HG03442 (cell line): ENCODE results near the gene ANKS4B.
"Not testable (repeated sequence)": the region's sequence is repeated elsewhere in the genome, so short reads cannot be mapped to it uniquely, and the experiment has no call there.

ENCODE experiments used
- ATAC-seq: cut with Tn5 transposase; IDR thresholded peaks from one replicate; pipeline ENCODE4 v1.9.1; 2021; ENCODE audit warnings: mild to moderate bottlenecking, moderate library complexity; ENCODE audit not compliant: unreplicated experiment

Gene ANKS4B

GRCh38 chr16:21233521-21234150 lies at the start of gene ANKS4B:
ANKS4B (plus strand) TSS chr16:21233699; CDS start chr16:21233738, 39 bp downstream.
- ATAC-seq = no peak

- ATAC-seq = no peak
These were observed 49.5 kb upstream of the ANKS4B start for GRCh38 chr16:21183995-21184394.

- ATAC-seq = no peak
These were observed 48.7 kb upstream of the ANKS4B start for GRCh38 chr16:21184834-21185233.

- no peak for ATAC-seq
These were observed 47.7 kb upstream of the ANKS4B start for GRCh38 chr16:21185659-21186325.

- ATAC-seq = no peak
These were observed 47.2 kb upstream of the ANKS4B start for GRCh38 chr16:21186326-21186691.

- no peak for ATAC-seq
These were observed 44.2 kb upstream of the ANKS4B start for GRCh38 chr16:21189311-21189710.

- ATAC-seq = no peak
These were observed 43.5 kb upstream of the ANKS4B start for GRCh38 chr16:21190013-21190412.

GRCh38 chr16:21190599-21190998 lies 42.9 kb upstream of the ANKS4B start:
- ATAC-seq = no peak

- no peak for ATAC-seq
These were observed 40.5 kb upstream of the ANKS4B start for GRCh38 chr16:21192991-21193390.

GRCh38 chr16:21194771-21195301 lies 38.7 kb upstream of the ANKS4B start:
- no peak for ATAC-seq

GRCh38 chr16:21195330-21195729 lies 38.2 kb upstream of the ANKS4B start:
- ATAC-seq = not testable (repeated sequence)

GRCh38 chr16:21197112-21197511 lies 36.4 kb upstream of the ANKS4B start:
- ATAC-seq = no peak

GRCh38 chr16:21197621-21198020 lies 35.9 kb upstream of the ANKS4B start:
- ATAC-seq = no peak

- ATAC-seq = no peak
These were observed 33.8 kb upstream of the ANKS4B start for GRCh38 chr16:21199607-21200218.

- ATAC-seq = no peak
These were observed 30.2 kb upstream of the ANKS4B start for GRCh38 chr16:21203155-21203797.

- no peak for ATAC-seq
These were observed 28.2 kb upstream of the ANKS4B start for GRCh38 chr16:21205303-21205702.

- no peak for ATAC-seq
These were observed 26.9 kb upstream of the ANKS4B start for GRCh38 chr16:21206550-21206949.

- no peak for ATAC-seq
These were observed 24.9 kb upstream of the ANKS4B start for GRCh38 chr16:21208446-21209230.

- ATAC-seq = no peak
These were observed 22.0 kb upstream of the ANKS4B start, which contains the start of gene ZP2 for GRCh38 chr16:21211486-21211885. ZP2 (minus strand) TSS chr16:21211574; CDS start chr16:21211547, 27 bp downstream.

GRCh38 chr16:21214086-21214485 lies 19.4 kb upstream of the ANKS4B start:
- no peak for ATAC-seq

- no peak for ATAC-seq
These were observed 16.4 kb upstream of the ANKS4B start for GRCh38 chr16:21217121-21217520.
